ENCODE results near the gene PLSCR4. TPM values are rescaled to one million over a fixed set of nuclear protein-coding genes. Genes with fewer than 3 reads are reported as not detected.

The PLSCR4 gene
- polyA plus RNA-seq, 1 of the 3 experiments (the other 2 are of a cell fraction) = 0.05 TPM

GRCh38 chr3:146156666-146157314, 94.1 kb downstream of the PLSCR4 start:
- no peak overlapping the region for H3K27ac ChIP-seq (ENCODE audit: low read depth in 2 of 2, low read length in 1 of 2)
- WGBS (ENCODE audit: low lambda C conversion rate) = 38% methylated on average over 3 of the region's 3 CpGs
- H3K9me2 ChIP-seq = no peaks in the 10 kb centered on the region
- TF ChIP-seq ELF1 (IDR thresholded peaks at IDR 0.05) = no peak
- no peak for TF ChIP-seq GABPA (IDR thresholded peaks at IDR 0.05; ENCODE audit: low read depth)
- no peak for TF ChIP-seq MEF2A (IDR thresholded peaks at IDR 0.05; ENCODE audit: borderline replicate concordance, low read depth)
- TF ChIP-seq YY1 (IDR thresholded peaks at IDR 0.05; ENCODE audit: low read depth) = no peak
- no peak for TF ChIP-seq PBX3 (IDR thresholded peaks at IDR 0.05)
- no peak for TF ChIP-seq RFX5 (IDR thresholded peaks at IDR 0.05; ENCODE audit: low read length)
- TF ChIP-seq, protein P1, sequence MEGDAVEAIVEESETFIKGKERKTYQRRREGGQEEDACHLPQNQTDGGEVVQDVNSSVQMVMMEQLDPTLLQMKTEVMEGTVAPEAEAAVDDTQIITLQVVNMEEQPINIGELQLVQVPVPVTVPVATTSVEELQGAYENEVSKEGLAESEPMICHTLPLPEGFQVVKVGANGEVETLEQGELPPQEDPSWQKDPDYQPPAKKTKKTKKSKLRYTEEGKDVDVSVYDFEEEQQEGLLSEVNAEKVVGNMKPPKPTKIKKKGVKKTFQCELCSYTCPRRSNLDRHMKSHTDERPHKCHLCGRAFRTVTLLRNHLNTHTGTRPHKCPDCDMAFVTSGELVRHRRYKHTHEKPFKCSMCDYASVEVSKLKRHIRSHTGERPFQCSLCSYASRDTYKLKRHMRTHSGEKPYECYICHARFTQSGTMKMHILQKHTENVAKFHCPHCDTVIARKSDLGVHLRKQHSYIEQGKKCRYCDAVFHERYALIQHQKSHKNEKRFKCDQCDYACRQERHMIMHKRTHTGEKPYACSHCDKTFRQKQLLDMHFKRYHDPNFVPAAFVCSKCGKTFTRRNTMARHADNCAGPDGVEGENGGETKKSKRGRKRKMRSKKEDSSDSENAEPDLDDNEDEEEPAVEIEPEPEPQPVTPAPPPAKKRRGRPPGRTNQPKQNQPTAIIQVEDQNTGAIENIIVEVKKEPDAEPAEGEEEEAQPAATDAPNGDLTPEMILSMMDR (IDR thresholded peaks at IDR 0.05) = no peak
- TF ChIP-seq FOXJ3 (CRISPR knock-in tag; IDR thresholded peaks at IDR 0.05) = no peak
- no peak for TF ChIP-seq EP300 (IDR thresholded peaks at IDR 0.05; ENCODE audit: borderline replicate concordance in 1 of 2, low read depth in 1 of 2, low read length in 1 of 2)
- no peak for TF ChIP-seq EZH2phosphoT487 (IDR thresholded peaks at IDR 0.05; ENCODE audit: borderline replicate concordance, low read depth)
- TF ChIP-seq JUND (IDR thresholded peaks at IDR 0.05) = no peak
- no peak for TF ChIP-seq MAX (IDR thresholded peaks at IDR 0.05; ENCODE audit: low read depth)
- no peak for TF ChIP-seq FOXM1 (IDR thresholded peaks at IDR 0.05; ENCODE audit: low read depth)
- no peak for TF ChIP-seq NFIC (IDR thresholded peaks at IDR 0.05; ENCODE audit: borderline replicate concordance)
- TF ChIP-seq SIN3A (IDR thresholded peaks at IDR 0.05; ENCODE audit: borderline replicate concordance, low read depth, low read length) = no peak
- no peak for TF ChIP-seq RCOR1 (IDR thresholded peaks at IDR 0.05; ENCODE audit: low read length)
- TF ChIP-seq, protein P2, sequence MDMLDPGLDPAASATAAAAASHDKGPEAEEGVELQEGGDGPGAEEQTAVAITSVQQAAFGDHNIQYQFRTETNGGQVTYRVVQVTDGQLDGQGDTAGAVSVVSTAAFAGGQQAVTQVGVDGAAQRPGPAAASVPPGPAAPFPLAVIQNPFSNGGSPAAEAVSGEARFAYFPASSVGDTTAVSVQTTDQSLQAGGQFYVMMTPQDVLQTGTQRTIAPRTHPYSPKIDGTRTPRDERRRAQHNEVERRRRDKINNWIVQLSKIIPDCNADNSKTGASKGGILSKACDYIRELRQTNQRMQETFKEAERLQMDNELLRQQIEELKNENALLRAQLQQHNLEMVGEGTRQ (IDR thresholded peaks at IDR 0.05; ENCODE audit: borderline replicate concordance, low read depth, low read length) = no peak
- H2AFZ ChIP-seq (ENCODE audit: low read depth) = no peak overlapping the region
- no peaks in the 10 kb centered on the region for H4K20me1 ChIP-seq (ENCODE audit: insufficient read depth)
- peaks cover 33% of the 10 kb centered on the region for H3K27me3 ChIP-seq (ENCODE audit: insufficient read depth)
- H3K79me2 ChIP-seq (ENCODE audit: insufficient read depth) = no peaks in the 10 kb centered on the region
- CTCF ChIA-PET = interaction anchor here (0.6 to 2.3 kb wide), 2 partner anchors 31 to 33 kb away, joined by 3 to 6 read pairs; no protein-coding TSS in a partner anchor
- no peak overlapping the region for H3K4me2 ChIP-seq
- H3F3A ChIP-seq (replicated peaks; ENCODE audit: insufficient read depth) = no peaks in the 10 kb centered on the region
- no peak for DNase-seq
- H3K36me3 ChIP-seq (replicated peaks in 1 of 2; ENCODE audit: control insufficient read depth in 1 of 2, insufficient read depth in 2 of 2, low read length in 1 of 2) = no peaks in the 10 kb centered on the region
- POLR2A ChIA-PET = no interaction called here
- no peaks in the 10 kb centered on the region; a peak in 1 of 4 replicates for H3K4me1 ChIP-seq (ENCODE audit: control insufficient read depth in 1 of 2, insufficient read depth in 2 of 2, low read depth in 1 of 2, low read length in 1 of 2)
- H3K9me3 ChIP-seq = no peaks in the 10 kb centered on the region
- no peak overlapping the region for H3K9ac ChIP-seq
- H3K4me3 ChIP-seq (ENCODE audit: low read depth in 2 of 2, low read length in 1 of 2) = no peak overlapping the region
